ENCODE data around the gene MEMO1.
"Not testable (repeated sequence)": the region's sequence is repeated elsewhere in the genome, so short reads cannot be mapped to it uniquely, and the experiment has no call there.

MEMO1 gene

GRCh38 chr2:31957354-31958139, 53.3 kb downstream of the MEMO1 start:
- DNase-seq (ENCODE audit: low spot score) = no peak

- DNase-seq (ENCODE audit: low spot score) = not testable (repeated sequence)
Observed at GRCh38 chr2:31956934-31957333, 53.9 kb downstream of the MEMO1 start.

- DNase-seq (ENCODE audit: low spot score) = no peak
Observed at GRCh38 chr2:31956312-31956711, 54.5 kb downstream of the MEMO1 start.

- DNase-seq (ENCODE audit: low spot score) = not testable (repeated sequence)
Observed at GRCh38 chr2:31953095-31953494, 57.7 kb downstream of the MEMO1 start.

GRCh38 chr2:31950946-31951562, 59.8 kb downstream of the MEMO1 start:
- DNase-seq (ENCODE audit: low spot score) = no peak

GRCh38 chr2:31947871-31948270, 62.9 kb downstream of the MEMO1 start:
- no peak for DNase-seq (ENCODE audit: low spot score)

- no peak for DNase-seq (ENCODE audit: low spot score)
Observed at GRCh38 chr2:31946838-31947237, 64.0 kb downstream of the MEMO1 start.

GRCh38 chr2:31945572-31945935, 65.3 kb downstream of the MEMO1 start:
- DNase-seq (ENCODE audit: low spot score) = no peak

- no peak for DNase-seq (ENCODE audit: low spot score)
Observed at GRCh38 chr2:31944828-31945571, 65.8 kb downstream of the MEMO1 start.

GRCh38 chr2:31943636-31944225, 67.1 kb downstream of the MEMO1 start:
- no peak for DNase-seq (ENCODE audit: low spot score)

GRCh38 chr2:31940920-31941319, 69.9 kb downstream of the MEMO1 start:
- no peak for DNase-seq (ENCODE audit: low spot score)

GRCh38 chr2:31937741-31938140, 73.1 kb downstream of the MEMO1 start:
- DNase-seq (ENCODE audit: low spot score) = no peak

GRCh38 chr2:31935370-31935769, 75.4 kb downstream of the MEMO1 start:
- DNase-seq (ENCODE audit: low spot score) = no peak

- no peak for DNase-seq (ENCODE audit: low spot score)
Observed at GRCh38 chr2:31933066-31933465, 77.7 kb downstream of the MEMO1 start.

GRCh38 chr2:31932589-31932988, 78.2 kb downstream of the MEMO1 start:
- DNase-seq (ENCODE audit: low spot score) = no peak

GRCh38 chr2:31931916-31932315, 78.9 kb downstream of the MEMO1 start:
- no peak for DNase-seq (ENCODE audit: low spot score)

- DNase-seq (ENCODE audit: low spot score) = no peak
Observed at GRCh38 chr2:31925517-31925916, 85.3 kb downstream of the MEMO1 start.

GRCh38 chr2:31923662-31924061, 87.1 kb downstream of the MEMO1 start:
- no peak for DNase-seq (ENCODE audit: low spot score)

GRCh38 chr2:31922542-31923408, 88.0 kb downstream of the MEMO1 start:
- DNase-seq (ENCODE audit: low spot score) = no peak

GRCh38 chr2:31920962-31921361, 89.8 kb downstream of the MEMO1 start:
- no peak for DNase-seq (ENCODE audit: low spot score)

- DNase-seq (ENCODE audit: low spot score) = no peak
Observed at GRCh38 chr2:31919499-31919898, 91.3 kb downstream of the MEMO1 start.

- no peak for DNase-seq (ENCODE audit: low spot score)
Observed at GRCh38 chr2:31909661-31910060, 101.1 kb downstream of the MEMO1 start.
